HG03442 (cell line): ENCODE results near the gene KLF13.

Experiments used
- ATAC-seq: cut with Tn5 transposase; IDR thresholded peaks from one replicate; pipeline ENCODE4 v1.9.1; 2021; ENCODE audit warnings: mild to moderate bottlenecking, moderate library complexity; ENCODE audit not compliant: unreplicated experiment

KLF13 gene

GRCh38 chr15:31377030-31377429 is 50.4 kb downstream of the KLF13 start:
- ATAC-seq, result no peak

DNA sequence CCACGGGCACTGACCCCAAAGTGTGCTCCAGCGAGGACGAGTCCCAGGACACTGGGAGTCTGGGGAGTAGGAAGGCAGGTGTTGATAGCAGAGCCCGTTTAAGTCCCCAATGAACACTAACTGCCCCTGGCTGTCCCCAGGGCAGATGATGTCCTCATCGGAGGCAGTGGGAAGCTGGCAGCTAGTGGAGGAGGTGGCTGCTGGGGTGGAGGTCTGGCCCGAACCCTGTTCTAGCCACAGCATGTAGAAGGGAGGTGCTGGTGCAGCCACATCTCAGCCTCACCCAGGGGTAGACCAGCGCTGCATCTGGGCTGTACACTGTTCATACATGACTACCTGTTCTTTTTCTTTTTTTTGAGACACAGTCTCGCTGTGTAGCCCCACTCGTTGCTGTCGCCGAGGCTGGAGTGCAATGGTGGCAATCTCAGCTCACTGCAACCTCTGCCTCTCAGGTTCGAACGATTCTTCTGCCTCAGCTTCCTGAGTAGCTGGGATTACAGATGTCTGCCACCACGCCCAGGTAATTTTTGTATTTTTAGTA is 51.8 kb downstream of the KLF13 start:
- no peak for ATAC-seq

DNA sequence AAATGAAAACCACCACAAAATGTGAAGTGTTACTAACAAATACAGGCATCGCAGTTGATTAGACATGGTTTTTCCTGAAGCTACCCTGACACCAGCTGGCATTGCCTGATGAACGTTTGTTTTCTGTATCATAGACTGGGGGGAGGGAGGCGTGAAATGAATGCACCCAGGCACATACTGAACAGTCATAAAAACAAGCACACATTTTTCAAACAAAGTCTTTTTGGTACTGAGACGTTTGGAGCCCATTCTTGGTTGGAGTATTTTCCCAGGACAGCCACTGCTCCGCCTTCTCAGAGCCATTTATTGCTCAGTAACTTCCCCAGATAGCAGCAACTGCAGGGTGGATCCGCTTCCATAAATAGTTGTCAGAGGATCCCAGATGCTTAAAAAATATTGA is 52.4 kb downstream of the KLF13 start:
- ATAC-seq, result no peak

DNA sequence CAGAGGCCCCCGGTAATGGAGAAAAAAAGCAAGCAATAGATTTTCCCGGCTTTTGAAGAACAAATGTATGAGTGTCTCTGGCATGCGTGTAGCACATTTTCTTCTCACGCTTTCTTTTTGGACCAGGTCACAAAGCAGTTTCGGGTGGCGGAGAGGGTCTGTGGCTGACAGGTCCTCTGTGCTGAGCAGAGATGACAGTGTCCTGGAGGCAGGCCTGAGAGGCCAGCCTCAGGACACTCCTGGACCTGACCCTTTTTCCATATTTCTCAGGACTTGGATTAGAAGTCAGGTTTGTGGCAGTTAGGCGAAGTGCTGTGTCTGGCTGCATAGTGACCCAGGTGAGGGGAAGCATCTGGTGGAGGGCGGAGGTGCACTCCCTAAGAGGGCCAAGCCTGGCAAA is 52.9 kb downstream of the KLF13 start:
- no peak for ATAC-seq

- no peak for ATAC-seq
These were observed 55.4 kb downstream of the KLF13 start for GRCh38 chr15:31381801-31382712.

- ATAC-seq, result no peak
These were observed 56.0 kb downstream of the KLF13 start for GRCh38 chr15:31382713-31383045.

DNA sequence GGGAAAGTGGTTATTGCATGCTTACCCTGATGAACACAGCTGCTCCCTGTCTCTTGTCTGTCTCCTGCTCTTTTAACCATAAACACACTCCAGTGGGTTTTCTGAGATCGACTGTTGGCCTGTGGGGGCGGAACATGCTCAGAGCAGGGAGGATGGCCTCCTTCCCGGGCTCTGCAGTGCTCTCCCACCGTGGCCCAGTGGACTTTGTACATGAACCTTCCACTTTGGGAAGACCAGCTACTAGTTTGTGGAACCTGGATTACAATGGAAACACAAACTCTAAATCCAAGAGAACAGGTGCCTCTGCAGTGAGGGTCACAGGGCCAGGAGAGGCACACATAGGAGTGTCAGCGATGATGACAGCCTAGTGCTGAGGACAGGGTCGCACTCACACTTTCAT is 56.5 kb downstream of the KLF13 start:
- no peak for ATAC-seq

DNA sequence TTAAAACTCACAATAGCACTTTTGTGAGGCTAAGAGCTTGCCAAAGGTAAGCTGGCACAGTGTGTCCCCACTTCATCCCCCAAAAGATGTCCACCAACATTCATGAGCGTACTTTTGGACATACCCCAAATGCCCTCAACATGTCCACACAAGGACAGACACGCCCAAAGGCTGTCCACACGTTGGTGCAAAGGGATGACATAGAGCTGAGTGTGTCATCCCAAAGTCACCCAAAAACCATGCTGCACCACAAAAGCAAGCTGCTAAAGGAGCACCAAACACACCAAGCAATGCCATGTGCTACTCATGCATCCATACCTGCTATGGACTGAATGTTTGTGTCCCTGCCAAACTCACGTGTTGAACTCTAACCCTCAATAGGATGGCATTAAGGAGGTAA is 57.9 kb downstream of the KLF13 start:
- no peak for ATAC-seq

GRCh38 chr15:31385736-31386135 is 59.1 kb downstream of the KLF13 start:
- ATAC-seq, result no peak

DNA sequence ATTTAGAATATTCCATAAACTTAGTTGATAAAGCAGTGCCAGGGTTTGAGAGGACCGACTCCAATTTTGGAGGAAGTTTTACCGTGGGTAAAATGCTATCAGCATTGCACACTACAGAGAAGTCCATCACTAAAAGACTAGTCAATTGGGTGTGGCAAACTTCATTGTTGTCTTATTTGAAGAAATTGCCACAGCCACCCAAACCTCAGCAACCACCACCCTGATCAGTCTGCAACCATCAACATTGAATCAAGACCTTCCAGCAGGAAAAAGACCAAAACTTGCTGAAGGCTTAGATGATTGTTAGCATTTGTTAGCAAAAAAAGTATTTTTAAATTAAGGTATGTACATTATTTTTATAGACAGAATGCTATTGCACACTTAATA is 60.5 kb downstream of the KLF13 start:
- ATAC-seq, result no peak

- no peak for ATAC-seq
These were observed 61.0 kb downstream of the KLF13 start for GRCh38 chr15:31387479-31388118.

DNA sequence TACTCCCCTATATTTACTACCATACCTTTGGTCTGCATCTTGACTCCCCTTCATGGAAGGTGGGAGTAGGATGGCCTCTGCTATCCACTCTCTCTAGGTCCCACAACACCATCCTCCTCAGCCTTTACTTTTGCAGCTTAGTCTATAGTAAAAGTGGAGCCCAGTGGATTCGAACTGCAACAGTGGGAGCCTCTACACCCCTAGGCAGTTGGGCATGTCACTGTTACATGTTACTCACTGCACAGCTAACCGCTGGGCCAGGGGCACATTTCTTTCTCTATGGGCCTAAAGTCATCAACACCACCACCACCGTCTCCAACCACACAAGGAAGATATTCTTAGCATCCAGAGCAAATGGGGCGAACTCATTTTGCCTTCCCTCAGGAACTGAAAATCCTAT is 62.9 kb downstream of the KLF13 start:
- ATAC-seq, result no peak

DNA sequence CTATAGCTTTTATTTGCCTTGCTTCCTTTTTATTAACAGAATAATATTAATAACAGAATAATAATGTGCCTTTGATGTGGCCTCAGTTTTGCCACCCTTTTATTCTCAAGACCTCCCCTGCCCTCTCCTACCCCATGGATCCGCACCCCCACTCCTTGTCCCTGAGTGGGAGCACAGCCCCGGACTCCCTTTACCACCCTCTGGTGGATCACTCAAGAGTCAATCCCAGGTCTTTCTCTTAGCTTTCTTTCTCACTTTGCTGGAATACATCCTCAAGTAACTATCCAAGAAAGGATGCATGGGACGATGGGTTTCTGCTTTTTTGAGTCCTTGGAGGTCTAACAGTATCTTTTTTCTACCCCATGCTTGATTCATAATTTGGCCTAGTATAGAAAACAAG is 63.4 kb downstream of the KLF13 start:
- ATAC-seq, result no peak

DNA sequence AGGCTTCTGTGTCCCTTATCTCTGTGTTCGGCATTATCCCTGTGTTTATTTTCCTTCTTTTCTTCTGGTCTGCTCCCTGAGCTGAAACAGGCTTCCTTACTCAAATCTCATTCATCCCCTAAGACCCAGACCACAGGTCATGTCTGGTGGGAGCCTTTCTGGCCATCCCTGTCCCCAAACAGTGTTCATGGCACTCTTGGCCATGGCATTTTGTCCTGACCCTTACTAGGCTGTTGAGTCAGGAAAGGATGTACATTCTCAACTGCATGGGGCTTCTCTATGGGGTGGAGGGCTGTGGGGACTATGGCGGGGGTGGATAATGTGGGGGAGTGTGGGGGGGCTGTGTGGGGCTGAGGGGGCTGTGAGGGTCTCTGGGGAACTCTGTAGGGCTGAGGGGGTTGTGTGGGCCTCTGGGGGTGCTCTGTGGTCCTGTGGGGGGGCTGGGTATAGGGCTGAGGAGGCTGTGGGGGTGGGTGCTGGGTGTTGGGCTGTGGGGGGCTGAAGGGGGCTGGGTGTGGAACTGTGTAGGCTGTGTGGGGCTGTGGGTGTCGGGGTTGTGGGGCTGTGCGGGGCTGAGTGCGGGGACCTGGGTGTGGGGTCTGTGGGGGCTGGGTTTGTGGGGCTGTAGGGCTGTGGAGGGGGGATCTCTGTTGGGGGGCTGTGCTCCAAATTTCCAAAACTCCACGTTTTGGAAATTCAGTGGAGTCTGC is 64.3 kb downstream of the KLF13 start:
- ATAC-seq, result no peak

DNA sequence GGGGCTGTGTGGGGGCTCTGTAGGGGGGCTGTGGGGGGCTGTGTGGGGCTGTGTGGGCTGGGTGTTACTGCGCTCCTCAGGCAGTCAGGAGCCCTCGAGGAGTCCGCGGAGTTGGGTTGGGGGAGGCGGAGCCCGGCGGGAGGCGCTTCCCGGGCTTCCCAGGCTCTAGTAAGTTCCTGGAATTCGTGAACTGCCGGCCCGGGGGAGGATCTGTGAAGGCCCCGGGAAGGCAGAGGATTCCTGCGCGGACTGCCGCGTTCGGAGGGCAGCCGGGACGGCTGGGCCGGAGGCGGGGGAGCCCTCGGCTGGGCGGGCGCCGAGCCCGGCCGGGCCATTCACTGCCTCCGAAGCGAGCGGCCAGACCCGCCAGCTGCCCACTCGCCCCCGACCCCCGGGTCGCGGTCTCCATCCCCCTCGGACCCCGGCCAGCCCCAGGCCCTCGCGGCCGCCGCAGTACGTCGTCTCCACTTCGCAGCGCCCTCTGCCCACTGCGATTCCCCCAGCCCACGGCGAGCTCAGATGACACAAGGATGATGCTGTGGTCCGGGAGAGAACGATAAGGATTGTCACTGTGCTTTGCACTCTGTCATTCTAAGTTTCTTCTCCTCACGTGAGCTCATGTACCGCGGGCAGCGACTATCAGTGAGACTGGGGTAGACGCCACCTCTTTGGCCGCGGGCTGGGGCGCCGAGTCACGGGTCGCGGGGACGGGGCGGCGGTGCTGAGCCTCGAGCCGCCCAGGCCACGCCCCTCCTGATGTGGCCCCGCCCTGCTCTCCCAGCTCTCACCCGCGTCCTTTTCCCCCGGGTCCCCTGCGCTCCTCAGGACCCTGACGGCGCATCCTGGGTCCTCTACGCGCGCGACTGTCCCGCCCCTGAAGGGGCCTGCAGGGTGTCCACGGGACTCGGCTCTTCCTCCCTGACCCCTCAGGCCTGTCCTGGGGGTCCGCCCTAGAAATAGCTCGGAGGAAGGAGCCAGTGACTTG is 65.3 kb downstream of the KLF13 start:
- ATAC-seq, result peak; percentile 82

- peak; percentile 30 for ATAC-seq
These were observed 66.2 kb downstream of the KLF13 start for GRCh38 chr15:31392761-31393401.

DNA sequence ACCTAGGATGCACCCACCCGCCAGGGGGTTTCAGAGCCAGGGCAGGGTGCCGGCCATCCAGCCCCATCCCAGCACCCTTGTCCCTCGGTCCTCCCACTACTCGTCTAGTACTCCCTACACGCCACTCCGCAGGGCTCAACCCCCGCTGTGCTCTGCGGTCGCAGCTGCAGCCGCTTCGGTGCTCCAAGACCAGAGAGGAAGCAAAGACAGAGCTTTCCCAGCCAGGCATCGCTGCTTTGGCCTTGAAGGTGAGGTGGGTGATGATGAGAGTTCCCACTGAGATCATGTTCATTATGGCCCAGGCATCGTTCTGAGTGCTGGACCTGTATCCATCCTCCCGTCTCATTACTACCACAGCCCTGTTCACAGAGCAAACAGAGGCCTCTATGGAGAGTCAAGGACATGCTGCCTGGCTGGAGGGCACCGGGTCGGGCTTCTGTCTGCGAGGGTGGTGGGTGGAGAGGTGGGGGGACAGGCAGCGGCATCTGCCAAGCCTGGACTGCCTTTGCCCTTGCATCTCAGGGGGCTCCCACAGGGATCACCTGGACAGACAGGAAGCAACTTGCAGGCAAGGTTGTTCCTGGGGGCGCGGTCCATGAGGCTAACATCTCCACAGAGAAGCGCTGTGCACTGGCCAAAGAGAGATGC is 66.9 kb downstream of the KLF13 start:
- no peak for ATAC-seq

DNA sequence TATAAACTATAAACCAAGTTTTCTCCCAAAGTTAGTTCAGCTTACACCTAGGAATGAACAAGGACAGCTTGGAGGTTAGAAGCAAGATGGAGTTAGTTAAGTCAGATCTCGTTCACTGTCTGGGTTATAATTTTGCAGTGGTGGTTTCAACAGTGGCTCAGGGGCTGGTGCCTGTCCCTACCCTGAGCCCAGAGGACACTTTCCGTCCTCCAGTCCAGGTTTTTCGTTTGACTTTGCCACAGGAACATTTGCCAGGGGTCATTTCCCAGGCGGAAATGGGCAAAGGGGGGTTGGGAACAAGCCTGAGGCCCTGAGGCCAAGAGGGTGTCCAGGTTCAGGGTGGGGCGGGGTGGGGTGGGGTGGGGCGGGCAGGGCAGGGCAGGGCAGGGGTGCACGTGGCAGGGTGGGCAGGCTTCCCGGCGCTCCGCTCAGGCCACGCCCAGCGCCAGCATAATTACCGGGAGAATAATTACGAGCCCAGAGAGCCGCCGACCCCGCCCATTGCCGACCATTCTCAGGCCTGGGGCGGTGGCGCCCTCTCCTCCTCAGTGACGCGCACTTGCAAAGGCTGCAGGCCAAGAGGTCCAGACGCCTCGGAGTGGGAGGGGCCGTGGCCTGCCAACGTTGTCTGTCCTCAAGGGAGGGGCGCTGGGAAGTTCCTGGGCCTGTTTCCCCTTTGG is 70.4 kb downstream of the KLF13 start:
- ATAC-seq, result no peak
